GM12891 (cell line): ENCODE results near the gene PPM1A.
"Not testable (repeated sequence)": the region's sequence is repeated elsewhere in the genome, so short reads cannot be mapped to it uniquely, and the experiment has no call there.

Source experiments
- DNase-seq: peaks from one replicate; pipeline ENCODE4 v3.0.0; 2011; ENCODE audit warnings: low spot score; ENCODE audit not compliant: insufficient read length
- FAIRE-seq: peaks from 2 replicates; lab custom pipeline; 2011; peaks lifted over from hg19 to GRCh38; lab: Jason Lieb, UNC
- PAX5 ChIP-seq: IDR thresholded peaks from 2 replicates; pipeline ENCODE4 v1.6.1; 2011; ENCODE audit warnings: low read length, moderate library complexity, mild to moderate bottlenecking; ENCODE audit not compliant: insufficient read depth, severe bottlenecking
- POLR2A ChIP-seq: IDR thresholded peaks from 2 replicates; pipeline ENCODE4 v1.6.1; 2011; ENCODE audit warnings: low read depth, low read length, control low read depth
- POLR2AphosphoS5 ChIP-seq: IDR thresholded peaks from 2 replicates; pipeline ENCODE4 v1.6.1; 2011; ENCODE audit warnings: low read depth, low read length, control low read depth
- POU2F2 ChIP-seq: IDR thresholded peaks from 2 replicates; pipeline ENCODE4 v1.6.1; 2011; ENCODE audit warnings: low read depth, mild to moderate bottlenecking, control low read depth, low read length, moderate library complexity
- SPI1 ChIP-seq: IDR thresholded peaks from 2 replicates; pipeline ENCODE4 v1.6.1; 2011; ENCODE audit warnings: low read depth, low read length, control low read depth
- TAF1 ChIP-seq: IDR thresholded peaks from 2 replicates; pipeline ENCODE4 v1.6.1; 2011; ENCODE audit warnings: low read depth, low read length, control low read depth

The PPM1A gene

GRCh38 chr14:60304509-60304908 lies 55.5 kb downstream of the PPM1A start:
- no peak for DNase-seq
- no peak for FAIRE-seq
- TF ChIP-seq POLR2AphosphoS5: no peak
- TF ChIP-seq POLR2A: no peak
- no peak for TF ChIP-seq TAF1
- no peak for TF ChIP-seq POU2F2
- no peak for TF ChIP-seq PAX5
- TF ChIP-seq SPI1: no peak

- DNase-seq (no peak), FAIRE-seq (no peak)
- TF ChIP-seq POLR2AphosphoS5: no peak
Observed at GRCh38 chr14:60309867-60310552, 61.0 kb downstream of the PPM1A start.

- no peak for FAIRE-seq
Observed at GRCh38 chr14:60311417-60311816, 62.4 kb downstream of the PPM1A start.

GRCh38 chr14:60313093-60313492 lies 64.1 kb downstream of the PPM1A start:
- no peak for DNase-seq
- TF ChIP-seq POU2F2 (no peak), TAF1 (no peak), PAX5 (no peak), SPI1 (no peak), POLR2A (no peak), POLR2AphosphoS5 (no peak)
- FAIRE-seq: no peak

More at GRCh38 chr14:60311417-60311816, 62.4 kb downstream of the PPM1A start:
- TF ChIP-seq SPI1 (no peak), TAF1 (no peak), POLR2A (no peak), POLR2AphosphoS5 (no peak), PAX5 (no peak), POU2F2 (no peak)
- no peak for DNase-seq

GRCh38 chr14:60315196-60315990 lies 66.4 kb downstream of the PPM1A start:
- TF ChIP-seq POLR2A (no peak), POLR2AphosphoS5 (no peak)
- FAIRE-seq (no peak), DNase-seq (no peak)

GRCh38 chr14:60317609-60318008 lies 68.6 kb downstream of the PPM1A start:
- FAIRE-seq (no peak), DNase-seq (no peak)
- no peak for TF ChIP-seq PAX5
- TF ChIP-seq POU2F2: no peak

GRCh38 chr14:60320860-60321259 lies 71.8 kb downstream of the PPM1A start:
- not testable (repeated sequence) for DNase-seq, FAIRE-seq

GRCh38 chr14:60323199-60323896 lies 74.3 kb downstream of the PPM1A start:
- FAIRE-seq (no peak), DNase-seq (no peak)
- no peak for TF ChIP-seq POLR2A
- TF ChIP-seq PAX5: no peak
- TF ChIP-seq POU2F2: no peak
- no peak for TF ChIP-seq TAF1
- TF ChIP-seq SPI1: no peak
- TF ChIP-seq POLR2AphosphoS5: no peak

- FAIRE-seq: no peak
- no peak for DNase-seq
- TF ChIP-seq TAF1 (no peak), PAX5 (no peak), SPI1 (no peak), POLR2A (no peak), POU2F2 (no peak), POLR2AphosphoS5 (no peak)
Observed at GRCh38 chr14:60324837-60325236, 75.8 kb downstream of the PPM1A start.

- no peak for TF ChIP-seq TAF1
- no peak for TF ChIP-seq POLR2AphosphoS5
- no peak for TF ChIP-seq POU2F2
- FAIRE-seq (no peak), DNase-seq (no peak)
Observed at GRCh38 chr14:60326274-60326673, 77.3 kb downstream of the PPM1A start.
